ENCODE data around the gene WWC1. TPM values are rescaled to one million over a fixed set of nuclear protein-coding genes. Genes with fewer than 3 reads are reported as not detected.
"Not testable (repeated sequence)": the region's sequence is repeated elsewhere in the genome, so short reads cannot be mapped to it uniquely, and the experiment has no call there.

The WWC1 gene
- total RNA-seq, 2 donors from 2014 or later: 1.9 to 6.1 TPM

DNA sequence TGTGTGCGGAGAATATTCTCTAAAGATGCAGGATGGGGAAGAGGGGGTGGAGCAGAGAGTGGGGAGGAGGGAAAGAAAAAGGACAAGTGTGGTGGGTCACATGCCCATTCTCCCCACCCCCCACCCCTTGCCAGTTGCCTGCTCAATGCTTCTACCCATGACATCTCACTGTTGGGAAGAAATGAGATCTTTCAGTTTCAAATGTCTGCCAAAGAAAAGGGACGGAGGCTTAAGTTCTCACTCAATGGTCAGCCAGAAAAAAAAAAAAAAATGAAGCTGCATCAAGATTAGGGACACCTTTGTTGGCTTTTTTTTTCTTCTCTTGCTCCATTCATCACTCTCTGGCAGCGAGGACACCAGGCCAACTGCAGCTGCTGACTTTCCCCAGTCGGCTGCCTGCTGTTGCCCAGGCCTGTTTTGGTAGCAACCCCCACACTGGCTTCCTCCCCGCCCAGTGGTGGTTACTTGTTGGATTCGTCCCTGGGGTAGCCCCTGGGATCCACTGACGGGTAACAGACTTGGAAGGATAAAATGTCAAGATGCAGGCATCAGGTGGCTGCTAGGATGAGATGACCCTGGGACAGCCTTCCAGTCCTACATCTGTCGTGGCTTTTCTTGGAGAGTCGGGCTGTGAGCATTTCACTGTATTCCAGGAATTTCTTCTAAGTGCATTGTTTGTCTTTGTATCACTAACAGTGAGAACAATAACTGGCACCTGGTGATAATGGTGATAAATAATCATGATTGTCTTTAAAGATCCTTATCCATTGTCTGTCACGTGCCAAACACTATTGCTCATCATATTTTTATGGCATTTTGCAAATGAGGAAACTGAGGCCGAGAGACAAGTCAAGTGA is 9.1 kb downstream of the WWC1 start:
- DNase-seq (ENCODE audit: low spot score in 2 of 2) (no peak), ATAC-seq (no peak)
- no peaks in the 10 kb centered on the region for H3K36me3 Mint-ChIP-seq
- peak overlapping the region in 1 of 2 donors; percentile 3 for H3K27ac Mint-ChIP-seq
- no peaks in the 10 kb centered on the region for H3K9me3 Mint-ChIP-seq

- no peak for DNase-seq (ENCODE audit: low spot score in 2 of 2)
- H3K36me3 Mint-ChIP-seq: no peaks in the 10 kb centered on the region
- H3K9me3 Mint-ChIP-seq: no peaks in the 10 kb centered on the region
- H3K27ac Mint-ChIP-seq: no peak overlapping the region
- ATAC-seq: no peak
These were observed 10.3 kb downstream of the WWC1 start for GRCh38 chr5:168301593-168302390.

GRCh38 chr5:168302785-168303184 is 11.3 kb downstream of the WWC1 start:
- H3K27ac Mint-ChIP-seq: no peak overlapping the region
- no peaks in the 10 kb centered on the region for H3K9me3 Mint-ChIP-seq
- no peaks in the 10 kb centered on the region for H3K36me3 Mint-ChIP-seq

GRCh38 chr5:168303393-168304025 is 12.1 kb downstream of the WWC1 start:
- no peak overlapping the region for H3K27ac Mint-ChIP-seq
- H3K9me3 Mint-ChIP-seq: no peaks in the 10 kb centered on the region
- DNase-seq (ENCODE audit: low spot score in 2 of 2) (no peak), ATAC-seq (no peak)
- no peaks in the 10 kb centered on the region for H3K36me3 Mint-ChIP-seq

More at GRCh38 chr5:168302785-168303184, 11.3 kb downstream of the WWC1 start:
- ATAC-seq (no peak), DNase-seq (ENCODE audit: low spot score in 2 of 2) (no peak)

DNA sequence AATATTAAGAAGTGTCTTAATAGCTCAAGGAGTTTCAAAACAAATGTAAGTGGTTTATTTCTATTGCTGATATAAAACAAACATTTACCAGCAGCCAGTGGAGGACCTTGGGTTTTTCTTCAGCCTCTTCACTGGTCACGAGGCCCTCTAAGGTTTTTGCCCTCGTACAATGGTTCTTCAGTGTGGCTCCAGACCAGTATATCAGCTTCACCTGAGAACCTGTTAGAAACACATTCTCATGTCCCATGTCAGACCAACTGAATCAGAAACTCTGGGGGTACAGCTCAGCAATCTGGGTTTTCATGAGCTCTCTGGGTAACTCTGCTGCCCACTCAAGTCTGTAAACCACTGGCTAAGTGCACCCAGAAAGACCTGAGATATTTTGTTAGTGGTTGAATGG is 12.9 kb downstream of the WWC1 start:
- no peak overlapping the region for H3K27ac Mint-ChIP-seq
- no peaks in the 10 kb centered on the region for H3K9me3 Mint-ChIP-seq
- ATAC-seq: no peak
- H3K36me3 Mint-ChIP-seq: no peaks in the 10 kb centered on the region
- DNase-seq (ENCODE audit: low spot score in 2 of 2): no peak

DNA sequence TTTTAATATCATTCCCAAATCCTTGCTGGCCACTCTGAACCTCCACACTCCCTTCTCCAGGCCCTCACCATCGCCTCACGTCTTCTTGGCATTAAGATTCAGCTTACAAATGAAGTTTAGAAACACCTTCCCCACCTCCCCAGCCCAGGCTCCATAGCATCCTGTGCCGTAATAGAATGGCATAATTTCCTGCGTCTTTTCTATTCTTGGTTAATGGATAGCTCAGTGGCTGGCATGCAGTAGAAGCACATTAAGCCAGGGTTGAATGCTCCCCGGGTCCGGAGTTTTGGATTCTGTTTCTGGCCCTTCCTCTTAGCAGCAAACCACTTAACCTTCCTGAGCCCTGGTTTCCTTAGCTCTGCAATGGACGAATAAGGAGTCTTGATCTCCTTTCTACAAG is 13.8 kb downstream of the WWC1 start:
- H3K9me3 Mint-ChIP-seq: no peaks in the 10 kb centered on the region
- H3K36me3 Mint-ChIP-seq: no peaks in the 10 kb centered on the region
- H3K27ac Mint-ChIP-seq: peak overlapping the region in 1 of 2 donors; percentile 2
- ATAC-seq: no peak
- no peak for DNase-seq (ENCODE audit: low spot score in 2 of 2)

GRCh38 chr5:168307022-168307421 is 15.6 kb downstream of the WWC1 start:
- Mint-ChIP-seq H3K27ac (no peak overlapping the region), H3K36me3 (no peaks in the 10 kb centered on the region), H3K9me3 (no peaks in the 10 kb centered on the region)
- DNase-seq (ENCODE audit: low spot score in 2 of 2): no peak
- no peak for ATAC-seq

DNA sequence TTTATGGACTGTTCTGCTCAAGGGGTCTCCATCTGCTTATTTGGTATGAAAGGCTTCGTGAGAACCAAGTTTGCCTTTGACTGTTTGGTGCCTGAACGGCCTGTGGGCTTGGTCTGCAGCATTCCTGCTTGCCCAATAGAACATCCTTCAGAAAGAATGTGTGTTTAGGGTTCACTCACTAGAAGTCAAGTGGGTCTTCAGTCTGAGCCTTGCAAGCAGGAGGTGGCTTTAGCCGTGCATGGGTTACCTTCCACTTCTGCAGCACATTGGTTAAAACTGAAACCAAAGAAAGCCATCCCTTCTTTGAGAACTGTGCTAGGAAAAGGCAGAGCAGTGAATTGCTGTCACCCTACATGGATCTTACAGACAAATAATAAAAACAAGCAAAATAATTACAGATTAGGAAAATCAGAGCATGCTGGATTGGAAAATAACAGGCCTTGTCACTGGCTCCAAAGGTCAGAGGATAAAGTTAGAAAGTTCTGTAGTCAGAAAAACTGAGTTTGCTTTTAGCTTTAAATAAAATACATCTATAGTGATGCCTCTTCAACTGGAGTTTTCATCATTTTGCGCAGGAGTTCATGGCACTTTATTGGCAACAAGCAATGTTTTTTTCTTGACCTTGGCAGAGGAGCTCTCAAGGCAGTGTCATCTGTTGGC is 16.6 kb downstream of the WWC1 start:
- no peaks in the 10 kb centered on the region for H3K9me3 Mint-ChIP-seq
- DNase-seq (ENCODE audit: low spot score in 2 of 2) (no peak), ATAC-seq (no peak)
- no peak overlapping the region for H3K27ac Mint-ChIP-seq
- no peaks in the 10 kb centered on the region for H3K36me3 Mint-ChIP-seq

DNA sequence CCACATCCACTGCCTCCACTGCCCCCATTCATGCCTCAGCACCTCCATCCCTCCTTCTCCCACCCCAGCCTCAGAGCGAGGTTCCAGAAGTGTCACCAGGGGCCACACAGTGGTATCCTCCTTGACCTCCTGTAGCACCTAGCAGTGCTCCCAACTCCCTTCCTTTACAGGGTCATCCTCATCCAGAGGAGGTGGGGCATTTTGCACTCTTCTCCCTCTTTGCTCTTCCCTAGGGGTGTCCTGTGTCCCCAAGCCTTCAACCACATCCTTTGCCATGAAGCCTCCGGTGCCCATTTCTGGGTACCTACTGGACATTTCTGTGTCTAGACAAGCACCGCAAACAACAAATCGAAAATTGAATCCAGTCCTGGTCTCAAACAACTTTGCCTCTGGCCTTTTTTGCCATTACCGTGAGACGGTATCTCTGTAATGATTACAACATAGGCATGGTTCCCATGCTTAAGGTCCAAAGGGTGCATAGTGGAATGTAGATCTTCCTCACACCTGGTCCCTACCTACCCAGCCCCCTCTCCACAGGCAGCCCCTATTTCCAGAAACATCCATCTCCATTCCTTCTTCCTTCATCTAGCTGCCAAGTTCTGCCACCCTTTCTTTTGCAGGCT is 17.6 kb downstream of the WWC1 start:
- Mint-ChIP-seq H3K27ac (no peak overlapping the region), H3K9me3 (no peaks in the 10 kb centered on the region), H3K36me3 (no peaks in the 10 kb centered on the region)
- DNase-seq (ENCODE audit: low spot score in 2 of 2) (no peak), ATAC-seq (no peak)

- not testable (repeated sequence) for DNase-seq (ENCODE audit: low spot score in 2 of 2); H3K36me3 Mint-ChIP-seq; H3K9me3 Mint-ChIP-seq; ATAC-seq; H3K27ac Mint-ChIP-seq
These were observed 19.1 kb downstream of the WWC1 start for GRCh38 chr5:168310541-168310940.

DNA sequence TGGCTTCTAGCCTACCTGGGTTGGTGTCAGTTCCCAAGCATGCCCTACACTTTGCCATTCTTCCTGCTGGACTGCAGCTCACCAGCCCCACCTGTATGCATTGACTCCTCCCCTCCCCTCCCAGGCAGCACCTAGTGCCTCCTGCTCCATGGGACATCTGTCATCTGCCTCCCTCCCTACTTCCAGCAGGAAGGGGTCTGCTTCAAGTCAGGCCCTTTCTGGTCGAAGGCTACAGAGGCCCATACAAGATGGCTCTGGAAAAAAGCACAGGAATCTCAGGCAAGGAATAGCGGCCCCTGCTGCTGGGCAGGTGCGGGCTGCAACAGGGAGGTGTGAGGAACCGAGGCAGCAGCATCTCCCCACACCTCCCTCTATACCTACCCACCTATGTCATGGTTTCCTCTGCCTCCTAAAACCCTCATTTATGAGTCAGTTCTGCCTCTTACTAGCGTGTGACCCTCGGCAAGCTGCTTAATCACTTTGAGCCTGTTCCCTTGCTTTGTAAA is 19.7 kb downstream of the WWC1 start:
- H3K36me3 Mint-ChIP-seq: no peaks in the 10 kb centered on the region
- DNase-seq (ENCODE audit: low spot score in 2 of 2): no peak
- H3K9me3 Mint-ChIP-seq: no peaks in the 10 kb centered on the region
- no peak overlapping the region for H3K27ac Mint-ChIP-seq
- peak in 1 of 2 donors; percentile 38 for ATAC-seq

DNA sequence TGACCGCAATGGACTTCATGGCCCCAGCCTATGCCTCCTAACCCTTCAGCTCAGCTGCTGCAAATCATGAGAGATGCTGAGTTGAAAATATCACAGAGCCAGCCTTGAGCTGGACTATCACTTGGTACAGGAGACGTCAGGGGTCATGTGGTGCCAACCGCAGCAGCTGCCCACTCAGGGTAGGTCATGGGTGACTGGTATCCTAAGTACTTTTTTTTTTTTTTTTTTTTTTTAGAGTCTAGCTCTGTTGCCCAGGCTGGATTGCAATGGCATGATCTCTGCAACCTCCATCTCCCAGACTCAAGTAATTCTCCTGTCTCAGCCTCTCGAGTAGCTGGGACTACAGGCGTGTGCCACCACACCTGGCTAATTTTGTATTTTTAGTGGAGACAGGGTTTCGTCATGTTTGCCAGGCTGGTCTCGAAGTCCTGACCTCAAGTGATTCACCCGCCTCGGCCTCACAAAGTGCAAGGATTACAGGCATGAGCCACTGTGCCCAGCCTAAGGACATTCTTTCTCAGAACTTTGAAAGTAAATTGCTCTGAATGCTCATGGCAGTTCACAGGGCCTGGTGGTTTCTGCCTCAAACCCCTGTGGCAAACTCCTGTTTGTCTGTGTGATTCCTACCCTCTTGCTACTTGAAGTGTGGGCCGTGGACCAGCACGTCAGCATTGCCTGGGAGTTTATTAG is 21.3 kb downstream of the WWC1 start:
- Mint-ChIP-seq H3K27ac (no peak overlapping the region), H3K36me3 (no peaks in the 10 kb centered on the region), H3K9me3 (no peaks in the 10 kb centered on the region)
- DNase-seq (ENCODE audit: low spot score in 2 of 2): no peak
- ATAC-seq: no peak

DNA sequence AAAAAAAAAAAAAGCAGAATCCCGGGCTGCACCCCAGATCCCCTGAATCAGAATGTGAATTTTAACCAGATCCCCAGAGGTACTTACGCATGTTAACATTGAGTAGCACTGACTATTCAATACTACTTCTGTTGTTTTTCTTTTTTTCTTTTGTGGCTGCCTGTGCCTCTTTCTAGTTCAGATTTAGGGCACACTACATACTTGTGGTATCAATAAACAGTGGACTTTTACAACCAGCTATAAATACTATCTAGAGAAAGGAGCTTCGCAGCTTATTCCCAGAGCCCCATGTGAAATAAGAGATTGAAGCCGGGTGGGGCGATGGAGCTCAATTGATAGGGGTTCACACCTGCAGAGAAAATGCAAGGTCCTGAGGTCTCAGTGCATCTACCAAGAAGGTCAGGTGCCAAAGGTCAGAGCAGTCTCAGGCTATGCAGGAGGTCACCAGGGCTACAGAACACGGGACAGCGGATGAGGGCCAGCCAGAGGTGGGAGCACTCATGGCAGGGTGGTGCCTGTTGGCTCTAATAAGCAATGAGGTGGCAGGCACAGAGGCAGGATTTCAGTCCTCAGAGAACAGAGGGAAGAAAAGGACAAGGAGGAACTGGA is 22.3 kb downstream of the WWC1 start:
- ATAC-seq (no peak), DNase-seq (ENCODE audit: low spot score in 2 of 2) (no peak)
- Mint-ChIP-seq H3K36me3 (no peaks in the 10 kb centered on the region), H3K9me3 (no peaks in the 10 kb centered on the region), H3K27ac (no peak overlapping the region)

DNA sequence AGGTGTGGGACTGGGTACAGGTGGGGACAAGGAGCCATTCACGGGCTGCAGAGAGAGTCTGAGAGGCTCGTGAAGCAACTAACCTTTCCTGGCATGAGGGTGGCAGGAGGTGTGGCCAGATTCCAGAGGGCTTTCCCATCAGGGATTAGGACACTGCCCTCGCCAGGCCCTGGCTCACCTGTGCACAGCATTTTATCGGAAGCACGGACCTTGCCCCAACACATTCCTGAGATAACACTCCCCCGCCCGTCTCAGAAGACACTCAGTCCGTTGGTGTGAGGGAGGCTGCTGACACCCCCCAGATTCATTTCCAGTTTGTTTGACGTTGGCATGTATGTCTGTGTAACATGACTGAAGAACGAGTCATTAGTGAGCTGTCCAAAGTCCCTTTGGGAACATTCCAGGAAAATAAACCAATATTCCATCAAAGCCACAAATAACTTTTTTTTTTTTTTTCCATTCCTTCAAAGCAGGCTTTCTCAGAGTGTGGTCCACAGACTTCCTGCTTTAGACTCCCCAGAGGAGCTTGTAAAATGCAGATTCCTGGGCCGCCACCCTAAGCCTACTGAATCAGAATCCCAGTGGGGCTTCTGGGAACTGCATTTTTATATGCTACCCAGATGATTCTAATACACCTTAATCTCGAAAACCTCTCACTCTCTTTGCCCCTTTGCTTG is 23.4 kb downstream of the WWC1 start:
- ATAC-seq (no peak), DNase-seq (ENCODE audit: low spot score in 2 of 2) (no peak)
- Mint-ChIP-seq H3K27ac (no peak overlapping the region), H3K9me3 (no peaks in the 10 kb centered on the region), H3K36me3 (no peaks in the 10 kb centered on the region)

Measured in activated naive CD4-positive, alpha-beta T cell treated with anti-CD3 and anti-CD28 coated beads, Interleukin-2, amount 50 U/mL, for 72 hours (primary cell).